Measurements from ENCODE around the gene POU6F1.
"Not testable (repeated sequence)": the region's sequence is repeated elsewhere in the genome, so short reads cannot be mapped to it uniquely, and the experiment has no call there.

POU6F1 gene

GRCh38 chr12:51217968-51218606 is at the start of gene POU6F1:
Gene POU6F1 (minus strand): TSS chr12:51218062. CDS start chr12:51206836, 11,226 bp downstream.
- peak; percentile 60 to 72 for DNase-seq

- DNase-seq = no peak
These were observed 47.2 kb upstream of the POU6F1 start for GRCh38 chr12:51265024-51265423.

- no peak for DNase-seq
These were observed 46.4 kb upstream of the POU6F1 start for GRCh38 chr12:51264297-51264696.

- no peak for DNase-seq
These were observed 45.5 kb upstream of the POU6F1 start for GRCh38 chr12:51263341-51263740.

- peak; percentile 17 to 25 for DNase-seq
These were observed 44.9 kb upstream of the POU6F1 start for GRCh38 chr12:51262758-51263177.

- DNase-seq = not testable (repeated sequence)
These were observed 41.7 kb upstream of the POU6F1 start for GRCh38 chr12:51259600-51259999.

- no peak for DNase-seq
These were observed 36.7 kb upstream of the POU6F1 start for GRCh38 chr12:51254536-51254935.

GRCh38 chr12:51253276-51253675 is 35.4 kb upstream of the POU6F1 start:
- DNase-seq = no peak

- no peak for DNase-seq
These were observed 29.8 kb upstream of the POU6F1 start for GRCh38 chr12:51247523-51248206.

GRCh38 chr12:51246254-51246853 is 28.5 kb upstream of the POU6F1 start:
- peak in 1 of 2 experiments; percentile 46 for DNase-seq

- no peak for DNase-seq
These were observed 27.8 kb upstream of the POU6F1 start for GRCh38 chr12:51245476-51246253.

- no peak for DNase-seq
These were observed 26.4 kb upstream of the POU6F1 start for GRCh38 chr12:51244269-51244668.

GRCh38 chr12:51242876-51243275 is 25.0 kb upstream of the POU6F1 start:
- no peak for DNase-seq

- no peak for DNase-seq
These were observed 24.3 kb upstream of the POU6F1 start for GRCh38 chr12:51242120-51242519.

- no peak for DNase-seq
These were observed 23.1 kb upstream of the POU6F1 start for GRCh38 chr12:51240971-51241370.

- DNase-seq = peak; percentile 92 to 96
These were observed 20.9 kb upstream of the POU6F1 start, which contains the start of gene DAZAP2 for GRCh38 chr12:51238510-51239334. Gene DAZAP2 (plus strand): TSS chr12:51238826. CDS start chr12:51238908, 82 bp downstream.

GRCh38 chr12:51238037-51238509 is 20.2 kb upstream of the POU6F1 start:
- DNase-seq = no peak

GRCh38 chr12:51234530-51234929 is 16.7 kb upstream of the POU6F1 start:
- no peak for DNase-seq

GRCh38 chr12:51232642-51233041 is 14.8 kb upstream of the POU6F1 start:
- DNase-seq = no peak

- DNase-seq = no peak
These were observed 11.4 kb upstream of the POU6F1 start for GRCh38 chr12:51229116-51229809.

- no peak for DNase-seq
These were observed 10.1 kb upstream of the POU6F1 start for GRCh38 chr12:51227962-51228361.
